ENCODE data around the gene PCK2.
A peak's percentile ranks its signal among the peaks of the same experiment; 100 is the strongest.

PCK2 gene

GRCh38 chr14:24077086-24077485 is 17.0 kb upstream of the PCK2 start:
- H3K9me3 ChIP-seq (ENCODE audit: control insufficient read depth, insufficient read depth, low read depth, low read length) = no peaks in the 10 kb centered on the region
- no peaks in the 10 kb centered on the region for H3K36me3 ChIP-seq (ENCODE audit: control insufficient read depth in 2 of 2, insufficient read depth in 1 of 2, low read length in 2 of 2)
- POLR2A ChIA-PET = interaction anchor here (0.5 to 0.6 kb wide), 2 partner anchors 17 to 93 kb away, joined by 3 read pairs; no protein-coding TSS in a partner anchor
- CTCF ChIA-PET = interaction anchor here (1.1 to 3.9 kb wide), 2 partner anchors 14 to 29 kb away, joined by 3 to 31 read pairs; no protein-coding TSS in a partner anchor
- H3K4me1 ChIP-seq (ENCODE audit: control insufficient read depth, insufficient read depth, low read length) = peaks cover 10% of the 10 kb centered on the region
- H3K4me3 ChIP-seq (ENCODE audit: low read depth, low read length) = no peak overlapping the region
- H3K27ac ChIP-seq (ENCODE audit: extremely low read depth, low read depth, low read length) = no peak overlapping the region
- TF ChIP-seq ZNF704 (tag by site-specific recombination; IDR thresholded peaks at IDR 0.05) = no peak
- no peak for TF ChIP-seq INSM2 (tag by site-specific recombination; IDR thresholded peaks at IDR 0.05)
- no peak for TF ChIP-seq SETDB1 (IDR thresholded peaks at IDR 0.05; ENCODE audit: insufficient read length, low read length)
- TF ChIP-seq IKZF3 (tag by site-specific recombination; IDR thresholded peaks at IDR 0.05) = no peak
- no peak for TF ChIP-seq GLI4 (tag by site-specific recombination; IDR thresholded peaks at IDR 0.05)
- TF ChIP-seq ZNF280D (tag by site-specific recombination; IDR thresholded peaks at IDR 0.05) = no peak
- no peak for TF ChIP-seq ZNF362 (tag by site-specific recombination; IDR thresholded peaks at IDR 0.05)
- TF ChIP-seq ZFP37 (tag by site-specific recombination; IDR thresholded peaks at IDR 0.05) = no peak
- TF ChIP-seq KLF10 (tag by site-specific recombination; IDR thresholded peaks at IDR 0.05) = no peak
- no peak for TF ChIP-seq ZNF155 (tag by site-specific recombination; IDR thresholded peaks at IDR 0.05)
- no peak for TF ChIP-seq ZNF768 (tag by site-specific recombination; IDR thresholded peaks at IDR 0.05)
- no peak for TF ChIP-seq HOXD13 (CRISPR knock-in tag; IDR thresholded peaks at IDR 0.05; ENCODE audit: borderline replicate concordance)

- H3K27ac ChIP-seq (ENCODE audit: extremely low read depth, low read depth, low read length) = no peak overlapping the region
- H3K4me3 ChIP-seq (ENCODE audit: low read depth, low read length) = no peak overlapping the region
- H3K9me3 ChIP-seq (ENCODE audit: control insufficient read depth, insufficient read depth, low read depth, low read length) = no peaks in the 10 kb centered on the region
- no peaks in the 10 kb centered on the region for H3K36me3 ChIP-seq (ENCODE audit: control insufficient read depth in 2 of 2, insufficient read depth in 1 of 2, low read length in 2 of 2)
- ChIA-PET POLR2A (interaction anchor here (0.8 kb wide), 1 partner anchor 16 kb away, joined by 3 read pairs; the partner anchor contains the start of gene PCK2), CTCF (interaction anchor here (0.6 to 6.0 kb wide), 3 partner anchors 14 to 29 kb away, joined by 3 to 77 read pairs (median 4); partner anchors contain the start of gene PCK2)
- peaks cover 10% of the 10 kb centered on the region for H3K4me1 ChIP-seq (ENCODE audit: control insufficient read depth, insufficient read depth, low read length)
- TF ChIP-seq SP7 (tag by site-specific recombination; IDR thresholded peaks at IDR 0.05) (peak; percentile 96), ZNF473 (tag by site-specific recombination; IDR thresholded peaks at IDR 0.05) (no peak), ZNF660 (tag by site-specific recombination; IDR thresholded peaks at IDR 0.05) (no peak), ZIC2 (tag by site-specific recombination; IDR thresholded peaks at IDR 0.05) (peak; percentile 90), ZNF521 (tag by site-specific recombination; IDR thresholded peaks at IDR 0.05) (no peak), ZNF530 (tag by site-specific recombination; IDR thresholded peaks at IDR 0.05; ENCODE audit: low read depth) (no peak), ZNF157 (tag by site-specific recombination; IDR thresholded peaks at IDR 0.05) (no peak), ZNF692 (tag by site-specific recombination; IDR thresholded peaks at IDR 0.05) (no peak), PRDM6 (tag by site-specific recombination; IDR thresholded peaks at IDR 0.05) (no peak), ZNF433 (tag by site-specific recombination; IDR thresholded peaks at IDR 0.05; ENCODE audit: low read depth) (no peak), ZNF239 (tag by site-specific recombination; IDR thresholded peaks at IDR 0.05) (no peak), KLF9 (tag by site-specific recombination; IDR thresholded peaks at IDR 0.05; ENCODE audit: low read depth) (no peak), ZNF549 (tag by site-specific recombination; IDR thresholded peaks at IDR 0.05) (no peak), IKZF3 (tag by site-specific recombination; IDR thresholded peaks at IDR 0.05) (no peak)
Measured at GRCh38 chr14:24078146-24078545, 16.0 kb upstream of the PCK2 start.

Measured in HEK293 (cell line).